ENCODE results near the gene BLVRB. TPM values are rescaled to one million over a fixed set of nuclear protein-coding genes. Genes with fewer than 3 reads are reported as not detected.

Gene BLVRB
- total and polyA plus RNA-seq, 2 of the 8 experiments (the other 6 are each of a cell fraction or from before 2014, with no cell fraction given) = 28.7 to 182 TPM

DNA sequence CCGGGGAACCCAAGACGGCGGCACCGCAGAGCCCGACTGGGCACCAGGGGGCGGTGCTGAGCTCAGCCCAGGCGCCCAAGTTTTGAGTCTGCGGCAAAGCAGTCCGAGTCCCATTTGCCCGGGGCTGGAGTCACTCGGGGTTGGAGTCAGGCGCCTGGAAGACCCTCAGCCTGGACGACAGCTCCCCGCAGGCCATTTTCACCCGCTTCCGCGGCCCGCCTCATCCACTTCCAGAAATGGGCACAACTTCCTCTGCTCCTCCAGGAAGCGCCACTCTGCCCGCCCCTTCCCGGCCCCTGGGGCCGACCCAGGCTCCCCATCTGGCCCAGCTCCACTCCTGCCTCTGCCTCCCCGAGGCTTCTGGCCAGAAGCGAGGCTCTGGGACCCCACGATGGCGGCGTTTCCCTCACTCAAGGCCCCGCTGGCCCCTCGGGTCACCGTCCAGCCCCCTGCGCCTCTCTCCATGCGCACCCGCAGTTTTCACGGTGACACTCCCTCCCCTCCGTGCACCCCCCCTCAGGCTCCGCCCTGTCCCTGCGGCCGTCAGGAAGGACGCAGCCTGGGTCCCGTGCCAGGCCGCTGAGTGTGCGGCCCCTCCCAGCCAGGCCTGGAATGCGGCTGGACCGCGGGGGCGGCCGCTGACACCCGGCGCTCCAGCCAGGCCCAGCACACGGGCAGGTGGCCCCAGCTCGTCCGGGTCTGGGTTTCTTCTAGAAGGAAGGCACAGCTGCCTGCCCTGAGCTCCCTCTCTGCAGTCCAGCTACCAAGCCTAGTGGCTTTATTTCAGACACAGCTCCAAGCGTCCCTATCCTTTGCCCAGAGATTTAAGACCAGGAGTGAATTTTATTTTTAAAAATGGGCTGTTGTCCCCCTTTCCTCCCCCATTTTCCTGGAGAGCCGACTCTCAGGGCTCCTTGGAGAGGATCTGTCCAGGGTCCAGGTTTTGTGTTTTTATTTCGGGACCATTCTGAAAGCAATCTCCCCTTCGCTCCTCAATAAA is 44.5 kb downstream of the BLVRB start (continued):
- TF ChIP-seq NRF1 (IDR thresholded peaks at IDR 0.05; ENCODE audit: low read depth, low read length) (no peak), TAF1 (IDR thresholded peaks at IDR 0.05; ENCODE audit: low read depth, low read length) (peak; percentile 62), TBP (IDR thresholded peaks at IDR 0.05; ENCODE audit: low read depth, low read length) (peak; percentile 85), POLR2A (IDR thresholded peaks at IDR 0.05; ENCODE audit: control extremely low read depth in 1 of 2, low read depth in 2 of 2, low read length in 2 of 2) (peak in 1 of 2 experiments; percentile 74; a peak in 2 of 3 replicates), RXRA (IDR thresholded peaks at IDR 0.05; ENCODE audit: insufficient read depth, low read depth, low read length) (no peak), KDM1A (IDR thresholded peaks at IDR 0.05; ENCODE audit: borderline replicate concordance, low read length) (0 out of 2 replicates have a peak, but pooled peaks have one; percentile 15), SRF (IDR thresholded peaks at IDR 0.05; ENCODE audit: low read depth, low read length) (peak; percentile 96), CREB1 (IDR thresholded peaks at IDR 0.05) (0 out of 2 replicates have a peak, but pooled peaks have one; percentile 48), POU5F1 (IDR thresholded peaks at IDR 0.05; ENCODE audit: low read depth, low read length) (no peak), YY1 (IDR thresholded peaks at IDR 0.05; ENCODE audit: low read depth, low read length) (peak; percentile 37), SIN3A (conservative IDR thresholded peaks at IDR 0.05 in 1 of 2, IDR thresholded peaks at IDR 0.05 in 1 of 2; ENCODE audit: low read depth in 1 of 2, low read length in 2 of 2) (peak in 1 of 2 experiments; percentile 48; a peak in 1 of 4 replicates)
- TF ChIP-seq, protein P1, sequence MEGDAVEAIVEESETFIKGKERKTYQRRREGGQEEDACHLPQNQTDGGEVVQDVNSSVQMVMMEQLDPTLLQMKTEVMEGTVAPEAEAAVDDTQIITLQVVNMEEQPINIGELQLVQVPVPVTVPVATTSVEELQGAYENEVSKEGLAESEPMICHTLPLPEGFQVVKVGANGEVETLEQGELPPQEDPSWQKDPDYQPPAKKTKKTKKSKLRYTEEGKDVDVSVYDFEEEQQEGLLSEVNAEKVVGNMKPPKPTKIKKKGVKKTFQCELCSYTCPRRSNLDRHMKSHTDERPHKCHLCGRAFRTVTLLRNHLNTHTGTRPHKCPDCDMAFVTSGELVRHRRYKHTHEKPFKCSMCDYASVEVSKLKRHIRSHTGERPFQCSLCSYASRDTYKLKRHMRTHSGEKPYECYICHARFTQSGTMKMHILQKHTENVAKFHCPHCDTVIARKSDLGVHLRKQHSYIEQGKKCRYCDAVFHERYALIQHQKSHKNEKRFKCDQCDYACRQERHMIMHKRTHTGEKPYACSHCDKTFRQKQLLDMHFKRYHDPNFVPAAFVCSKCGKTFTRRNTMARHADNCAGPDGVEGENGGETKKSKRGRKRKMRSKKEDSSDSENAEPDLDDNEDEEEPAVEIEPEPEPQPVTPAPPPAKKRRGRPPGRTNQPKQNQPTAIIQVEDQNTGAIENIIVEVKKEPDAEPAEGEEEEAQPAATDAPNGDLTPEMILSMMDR (IDR thresholded peaks at IDR 0.05; ENCODE audit: control extremely low read depth in 1 of 3, insufficient read depth in 1 of 3, low read depth in 1 of 3, low read length in 3 of 3) = peak; percentile 87 to 93 (median 90)

Data from H1 (cell line).